ENCODE results near the gene SETBP1. TPM values are rescaled to one million over a fixed set of nuclear protein-coding genes. Genes with fewer than 3 reads are reported as not detected.

The SETBP1 gene
- total RNA-seq, 1 experiment from 2014 or later = 3.4 TPM

- no peak overlapping the region for H3K4me3 ChIP-seq (ENCODE audit: low read length)
- no peaks in the 10 kb centered on the region for H3K36me3 ChIP-seq (ENCODE audit: insufficient read depth, low read length)
- no peaks in the 10 kb centered on the region for H3K9me2 ChIP-seq (replicated peaks; ENCODE audit: insufficient read depth, low read length)
- no peaks in the 10 kb centered on the region for H3K27me3 ChIP-seq (ENCODE audit: low read length)
- DNase-seq = no peak
- no peaks in the 10 kb centered on the region for H3K9me3 ChIP-seq (ENCODE audit: low read length)
- no peak overlapping the region for H3K4me2 ChIP-seq (ENCODE audit: low read depth, low read length, poor library complexity, severe bottlenecking)
- H3K27ac ChIP-seq (ENCODE audit: low read length) = no peak overlapping the region
- no peaks in the 10 kb centered on the region for H4K20me1 ChIP-seq (ENCODE audit: insufficient read depth, low read depth, low read length)
- H3K79me2 ChIP-seq (ENCODE audit: low read length) = no peaks in the 10 kb centered on the region
- H3K4me1 ChIP-seq (ENCODE audit: low read length) = no peaks in the 10 kb centered on the region
- H3K9ac ChIP-seq (ENCODE audit: low read length) = no peak overlapping the region
- no peak overlapping the region for H2AFZ ChIP-seq (ENCODE audit: low read length)
These were observed 87.1 kb downstream of the SETBP1 start for GRCh38 chr18:44767807-44768206.

GRCh38 chr18:44770641-44771040 lies 90.0 kb downstream of the SETBP1 start:
- Histone ChIP-seq H3K4me1 (ENCODE audit: low read length) (no peaks in the 10 kb centered on the region), H3K4me3 (ENCODE audit: low read length) (no peak overlapping the region), H3K36me3 (ENCODE audit: insufficient read depth, low read length) (no peaks in the 10 kb centered on the region), H3K27me3 (ENCODE audit: low read length) (no peaks in the 10 kb centered on the region), H2AFZ (ENCODE audit: low read length) (no peak overlapping the region), H3K79me2 (ENCODE audit: low read length) (no peaks in the 10 kb centered on the region), H3K9ac (ENCODE audit: low read length) (no peak overlapping the region), H3K4me2 (ENCODE audit: low read depth, low read length, poor library complexity, severe bottlenecking) (no peak overlapping the region), H4K20me1 (ENCODE audit: insufficient read depth, low read depth, low read length) (no peaks in the 10 kb centered on the region), H3K9me2 (replicated peaks; ENCODE audit: insufficient read depth, low read length) (no peaks in the 10 kb centered on the region), H3K9me3 (ENCODE audit: low read length) (no peaks in the 10 kb centered on the region), H3K27ac (ENCODE audit: low read length) (no peak overlapping the region)
- DNase-seq = no peak

GRCh38 chr18:44771572-44771955 lies 90.9 kb downstream of the SETBP1 start:
- Histone ChIP-seq H3K9me2 (replicated peaks; ENCODE audit: insufficient read depth, low read length) (no peaks in the 10 kb centered on the region), H3K9me3 (ENCODE audit: low read length) (no peaks in the 10 kb centered on the region), H3K79me2 (ENCODE audit: low read length) (no peaks in the 10 kb centered on the region), H3K36me3 (ENCODE audit: insufficient read depth, low read length) (no peaks in the 10 kb centered on the region), H2AFZ (ENCODE audit: low read length) (no peak overlapping the region), H3K4me2 (ENCODE audit: low read depth, low read length, poor library complexity, severe bottlenecking) (no peak overlapping the region), H4K20me1 (ENCODE audit: insufficient read depth, low read depth, low read length) (no peaks in the 10 kb centered on the region), H3K27me3 (ENCODE audit: low read length) (no peaks in the 10 kb centered on the region), H3K9ac (ENCODE audit: low read length) (no peak overlapping the region), H3K4me1 (ENCODE audit: low read length) (no peaks in the 10 kb centered on the region), H3K4me3 (ENCODE audit: low read length) (no peak overlapping the region), H3K27ac (ENCODE audit: low read length) (no peak overlapping the region)
- DNase-seq = no peak

- no peak overlapping the region for H3K4me2 ChIP-seq (ENCODE audit: low read depth, low read length, poor library complexity, severe bottlenecking)
- H3K4me1 ChIP-seq (ENCODE audit: low read length) = no peaks in the 10 kb centered on the region
- H3K9me2 ChIP-seq (replicated peaks; ENCODE audit: insufficient read depth, low read length) = no peaks in the 10 kb centered on the region
- H4K20me1 ChIP-seq (ENCODE audit: insufficient read depth, low read depth, low read length) = no peaks in the 10 kb centered on the region
- H3K27ac ChIP-seq (ENCODE audit: low read length) = no peak overlapping the region
- H3K9ac ChIP-seq (ENCODE audit: low read length) = no peak overlapping the region
- H2AFZ ChIP-seq (ENCODE audit: low read length) = no peak overlapping the region
- no peaks in the 10 kb centered on the region for H3K36me3 ChIP-seq (ENCODE audit: insufficient read depth, low read length)
- no peaks in the 10 kb centered on the region for H3K79me2 ChIP-seq (ENCODE audit: low read length)
- no peaks in the 10 kb centered on the region for H3K9me3 ChIP-seq (ENCODE audit: low read length)
- no peak overlapping the region for H3K4me3 ChIP-seq (ENCODE audit: low read length)
- no peaks in the 10 kb centered on the region for H3K27me3 ChIP-seq (ENCODE audit: low read length)
- no peak for DNase-seq
These were observed 91.5 kb downstream of the SETBP1 start for GRCh38 chr18:44771956-44772917.

GRCh38 chr18:44773640-44774155 lies 93.0 kb downstream of the SETBP1 start:
- Histone ChIP-seq H3K27ac (ENCODE audit: low read length) (no peak overlapping the region), H3K79me2 (ENCODE audit: low read length) (no peaks in the 10 kb centered on the region), H2AFZ (ENCODE audit: low read length) (no peak overlapping the region), H3K9me2 (replicated peaks; ENCODE audit: insufficient read depth, low read length) (no peaks in the 10 kb centered on the region), H3K4me3 (ENCODE audit: low read length) (no peak overlapping the region), H3K4me2 (ENCODE audit: low read depth, low read length, poor library complexity, severe bottlenecking) (no peak overlapping the region), H3K9me3 (ENCODE audit: low read length) (no peaks in the 10 kb centered on the region), H3K36me3 (ENCODE audit: insufficient read depth, low read length) (no peaks in the 10 kb centered on the region), H4K20me1 (ENCODE audit: insufficient read depth, low read depth, low read length) (no peaks in the 10 kb centered on the region), H3K4me1 (ENCODE audit: low read length) (no peaks in the 10 kb centered on the region), H3K27me3 (ENCODE audit: low read length) (no peaks in the 10 kb centered on the region), H3K9ac (ENCODE audit: low read length) (no peak overlapping the region)
- DNase-seq = no peak

GRCh38 chr18:44774191-44774590 lies 93.5 kb downstream of the SETBP1 start:
- Histone ChIP-seq H3K9ac (ENCODE audit: low read length) (no peak overlapping the region), H3K4me3 (ENCODE audit: low read length) (no peak overlapping the region), H3K79me2 (ENCODE audit: low read length) (no peaks in the 10 kb centered on the region), H3K36me3 (ENCODE audit: insufficient read depth, low read length) (no peaks in the 10 kb centered on the region), H3K9me2 (replicated peaks; ENCODE audit: insufficient read depth, low read length) (no peaks in the 10 kb centered on the region), H4K20me1 (ENCODE audit: insufficient read depth, low read depth, low read length) (no peaks in the 10 kb centered on the region), H3K9me3 (ENCODE audit: low read length) (no peaks in the 10 kb centered on the region), H3K27me3 (ENCODE audit: low read length) (no peaks in the 10 kb centered on the region), H3K4me1 (ENCODE audit: low read length) (no peaks in the 10 kb centered on the region), H3K4me2 (ENCODE audit: low read depth, low read length, poor library complexity, severe bottlenecking) (no peak overlapping the region), H2AFZ (ENCODE audit: low read length) (no peak overlapping the region), H3K27ac (ENCODE audit: low read length) (no peak overlapping the region)
- DNase-seq = no peak

- Histone ChIP-seq H3K27me3 (ENCODE audit: low read length) (no peaks in the 10 kb centered on the region), H3K4me2 (ENCODE audit: low read depth, low read length, poor library complexity, severe bottlenecking) (no peak overlapping the region), H2AFZ (ENCODE audit: low read length) (no peak overlapping the region), H3K27ac (ENCODE audit: low read length) (no peak overlapping the region), H3K9me3 (ENCODE audit: low read length) (no peaks in the 10 kb centered on the region), H4K20me1 (ENCODE audit: insufficient read depth, low read depth, low read length) (no peaks in the 10 kb centered on the region), H3K9ac (ENCODE audit: low read length) (no peak overlapping the region), H3K4me1 (ENCODE audit: low read length) (no peaks in the 10 kb centered on the region), H3K36me3 (ENCODE audit: insufficient read depth, low read length) (no peaks in the 10 kb centered on the region), H3K9me2 (replicated peaks; ENCODE audit: insufficient read depth, low read length) (no peaks in the 10 kb centered on the region), H3K79me2 (ENCODE audit: low read length) (no peaks in the 10 kb centered on the region), H3K4me3 (ENCODE audit: low read length) (no peak overlapping the region)
- no peak for DNase-seq
These were observed 96.9 kb downstream of the SETBP1 start for GRCh38 chr18:44777457-44778192.

GRCh38 chr18:44778788-44779187 lies 98.1 kb downstream of the SETBP1 start:
- H3K27ac ChIP-seq (ENCODE audit: low read length) = no peak overlapping the region

More at GRCh38 chr18:44778788-44779187, 98.1 kb downstream of the SETBP1 start:
- no peak overlapping the region for H3K4me2 ChIP-seq (ENCODE audit: low read depth, low read length, poor library complexity, severe bottlenecking)
- no peaks in the 10 kb centered on the region for H3K79me2 ChIP-seq (ENCODE audit: low read length)
- H4K20me1 ChIP-seq (ENCODE audit: insufficient read depth, low read depth, low read length) = no peaks in the 10 kb centered on the region
- H3K9ac ChIP-seq (ENCODE audit: low read length) = no peak overlapping the region
- DNase-seq = no peak
- no peak overlapping the region for H3K4me3 ChIP-seq (ENCODE audit: low read length)
- no peaks in the 10 kb centered on the region for H3K9me3 ChIP-seq (ENCODE audit: low read length)
- H3K4me1 ChIP-seq (ENCODE audit: low read length) = no peaks in the 10 kb centered on the region
- H3K9me2 ChIP-seq (replicated peaks; ENCODE audit: insufficient read depth, low read length) = no peaks in the 10 kb centered on the region
- H2AFZ ChIP-seq (ENCODE audit: low read length) = no peak overlapping the region
- H3K36me3 ChIP-seq (ENCODE audit: insufficient read depth, low read length) = no peaks in the 10 kb centered on the region
- H3K27me3 ChIP-seq (ENCODE audit: low read length) = no peaks in the 10 kb centered on the region
